ENCODE data around the gene GASK1A.

The GASK1A gene

GRCh38 chr3:43094851-43095250 lies 115.7 kb downstream of the GASK1A start:
- no peak for DNase-seq

- no peak for DNase-seq
Observed at GRCh38 chr3:43095370-43095769, 116.3 kb downstream of the GASK1A start.

- DNase-seq: no peak
Observed at GRCh38 chr3:43096761-43097160, 117.7 kb downstream of the GASK1A start.

- no peak for DNase-seq
Observed at GRCh38 chr3:43097400-43098080, 118.4 kb downstream of the GASK1A start.

- no peak for DNase-seq
Observed at GRCh38 chr3:43098761-43099160, 119.7 kb downstream of the GASK1A start.

- no peak for DNase-seq
Observed at GRCh38 chr3:43102773-43103480, 123.8 kb downstream of the GASK1A start.

- DNase-seq: no peak
Observed at GRCh38 chr3:43104039-43104438, 124.9 kb downstream of the GASK1A start.

GRCh38 chr3:43104660-43105595 lies 125.8 kb downstream of the GASK1A start:
- DNase-seq: no peak

- DNase-seq: peak; percentile 70 to 90
Observed at GRCh38 chr3:43105596-43106292, 126.6 kb downstream of the GASK1A start, which contains the start of gene POMGNT2. POMGNT2 (minus strand) TSS chr3:43106079; CDS start chr3:43081431, 24,648 bp downstream.

- DNase-seq: no peak
Observed at GRCh38 chr3:43106293-43106628, 127.2 kb downstream of the GASK1A start.
